Measurements from ENCODE around the gene UTS2B. TPM values are rescaled to one million over a fixed set of nuclear protein-coding genes. Genes with fewer than 3 reads are reported as not detected.

UTS2B gene
- total and polyA plus RNA-seq, 4 donors = 0.10 to 0.76 TPM; not detected in 2

DNA sequence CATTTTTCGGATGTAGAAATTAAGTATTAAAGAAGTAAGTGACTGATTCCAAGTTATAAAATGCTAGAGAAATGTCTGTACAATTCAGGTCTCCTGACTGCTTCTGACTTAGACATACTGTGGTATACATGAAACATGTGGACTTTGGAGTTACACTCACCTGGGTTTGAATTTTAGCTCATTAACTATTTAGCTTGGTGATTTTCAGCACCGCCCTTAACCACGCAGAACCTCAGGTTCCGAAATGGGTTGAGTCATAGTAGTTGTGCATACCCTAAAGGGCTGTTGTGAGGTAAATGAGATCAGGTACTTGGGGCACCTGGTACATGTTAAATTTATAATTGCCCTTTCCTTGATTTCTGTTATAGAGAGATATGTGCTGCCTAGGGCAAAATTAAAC lies 32.9 kb upstream of the UTS2B start:
- Histone ChIP-seq H3K36me3 (ENCODE audit: control insufficient read depth in 4 of 4, insufficient read depth in 3 of 4, low read depth in 1 of 4, low read length in 3 of 4) (peaks cover 10 to 60% (median 30%) of the 10 kb centered on the region in 4 donors), H3K27ac (ENCODE audit: low read depth in 1 of 2, low read length in 2 of 2) (no peak overlapping the region), H3K9ac (ENCODE audit: low read depth in 1 of 2, low read length in 2 of 2) (no peak overlapping the region), H3K9me3 (ENCODE audit: control insufficient read depth in 4 of 4, low read length in 3 of 4) (no peaks in the 10 kb centered on the region), H3K4me3 (ENCODE audit: low read depth in 1 of 3, low read length in 3 of 3) (no peak overlapping the region), H3K27me3 (ENCODE audit: control insufficient read depth in 4 of 4, insufficient read depth in 4 of 4, low read length in 3 of 4) (no peaks in the 10 kb centered on the region), H3K4me1 (ENCODE audit: control insufficient read depth in 4 of 4, insufficient read depth in 4 of 4, low read length in 3 of 4) (no peaks in the 10 kb centered on the region)
- no peak for DNase-seq (ENCODE audit: low spot score)
- no peak for TF ChIP-seq RAD21 (IDR thresholded peaks at IDR 0.05)
- no peak for TF ChIP-seq NR2F2 (IDR thresholded peaks at IDR 0.05)
- TF ChIP-seq RXRA (IDR thresholded peaks at IDR 0.05) = no peak
- TF ChIP-seq, protein P1, sequence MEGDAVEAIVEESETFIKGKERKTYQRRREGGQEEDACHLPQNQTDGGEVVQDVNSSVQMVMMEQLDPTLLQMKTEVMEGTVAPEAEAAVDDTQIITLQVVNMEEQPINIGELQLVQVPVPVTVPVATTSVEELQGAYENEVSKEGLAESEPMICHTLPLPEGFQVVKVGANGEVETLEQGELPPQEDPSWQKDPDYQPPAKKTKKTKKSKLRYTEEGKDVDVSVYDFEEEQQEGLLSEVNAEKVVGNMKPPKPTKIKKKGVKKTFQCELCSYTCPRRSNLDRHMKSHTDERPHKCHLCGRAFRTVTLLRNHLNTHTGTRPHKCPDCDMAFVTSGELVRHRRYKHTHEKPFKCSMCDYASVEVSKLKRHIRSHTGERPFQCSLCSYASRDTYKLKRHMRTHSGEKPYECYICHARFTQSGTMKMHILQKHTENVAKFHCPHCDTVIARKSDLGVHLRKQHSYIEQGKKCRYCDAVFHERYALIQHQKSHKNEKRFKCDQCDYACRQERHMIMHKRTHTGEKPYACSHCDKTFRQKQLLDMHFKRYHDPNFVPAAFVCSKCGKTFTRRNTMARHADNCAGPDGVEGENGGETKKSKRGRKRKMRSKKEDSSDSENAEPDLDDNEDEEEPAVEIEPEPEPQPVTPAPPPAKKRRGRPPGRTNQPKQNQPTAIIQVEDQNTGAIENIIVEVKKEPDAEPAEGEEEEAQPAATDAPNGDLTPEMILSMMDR (IDR thresholded peaks at IDR 0.05; ENCODE audit: low read depth, low read length, missing input control) = no peak
- TF ChIP-seq JUND (IDR thresholded peaks at IDR 0.05) = no peak
- no peak for TF ChIP-seq FOXA1 (IDR thresholded peaks at IDR 0.05)
- TF ChIP-seq, protein P2, sequence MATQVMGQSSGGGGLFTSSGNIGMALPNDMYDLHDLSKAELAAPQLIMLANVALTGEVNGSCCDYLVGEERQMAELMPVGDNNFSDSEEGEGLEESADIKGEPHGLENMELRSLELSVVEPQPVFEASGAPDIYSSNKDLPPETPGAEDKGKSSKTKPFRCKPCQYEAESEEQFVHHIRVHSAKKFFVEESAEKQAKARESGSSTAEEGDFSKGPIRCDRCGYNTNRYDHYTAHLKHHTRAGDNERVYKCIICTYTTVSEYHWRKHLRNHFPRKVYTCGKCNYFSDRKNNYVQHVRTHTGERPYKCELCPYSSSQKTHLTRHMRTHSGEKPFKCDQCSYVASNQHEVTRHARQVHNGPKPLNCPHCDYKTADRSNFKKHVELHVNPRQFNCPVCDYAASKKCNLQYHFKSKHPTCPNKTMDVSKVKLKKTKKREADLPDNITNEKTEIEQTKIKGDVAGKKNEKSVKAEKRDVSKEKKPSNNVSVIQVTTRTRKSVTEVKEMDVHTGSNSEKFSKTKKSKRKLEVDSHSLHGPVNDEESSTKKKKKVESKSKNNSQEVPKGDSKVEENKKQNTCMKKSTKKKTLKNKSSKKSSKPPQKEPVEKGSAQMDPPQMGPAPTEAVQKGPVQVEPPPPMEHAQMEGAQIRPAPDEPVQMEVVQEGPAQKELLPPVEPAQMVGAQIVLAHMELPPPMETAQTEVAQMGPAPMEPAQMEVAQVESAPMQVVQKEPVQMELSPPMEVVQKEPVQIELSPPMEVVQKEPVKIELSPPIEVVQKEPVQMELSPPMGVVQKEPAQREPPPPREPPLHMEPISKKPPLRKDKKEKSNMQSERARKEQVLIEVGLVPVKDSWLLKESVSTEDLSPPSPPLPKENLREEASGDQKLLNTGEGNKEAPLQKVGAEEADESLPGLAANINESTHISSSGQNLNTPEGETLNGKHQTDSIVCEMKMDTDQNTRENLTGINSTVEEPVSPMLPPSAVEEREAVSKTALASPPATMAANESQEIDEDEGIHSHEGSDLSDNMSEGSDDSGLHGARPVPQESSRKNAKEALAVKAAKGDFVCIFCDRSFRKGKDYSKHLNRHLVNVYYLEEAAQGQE (IDR thresholded peaks at IDR 0.05) = no peak
- no peak for TF ChIP-seq GABPA (IDR thresholded peaks at IDR 0.05 in 1 of 2, conservative IDR thresholded peaks at IDR 0.05 in 1 of 2)
- TF ChIP-seq FOXA2 (IDR thresholded peaks at IDR 0.05) = no peak
- no peak for TF ChIP-seq SP1 (IDR thresholded peaks at IDR 0.05)
- TF ChIP-seq, protein P3, sequence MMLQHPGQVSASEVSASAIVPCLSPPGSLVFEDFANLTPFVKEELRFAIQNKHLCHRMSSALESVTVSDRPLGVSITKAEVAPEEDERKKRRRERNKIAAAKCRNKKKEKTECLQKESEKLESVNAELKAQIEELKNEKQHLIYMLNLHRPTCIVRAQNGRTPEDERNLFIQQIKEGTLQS (IDR thresholded peaks at IDR 0.05) = no peak
- no peak for TF ChIP-seq EGR1 (IDR thresholded peaks at IDR 0.05; ENCODE audit: low read depth in 2 of 2)
- TF ChIP-seq, protein P4, sequence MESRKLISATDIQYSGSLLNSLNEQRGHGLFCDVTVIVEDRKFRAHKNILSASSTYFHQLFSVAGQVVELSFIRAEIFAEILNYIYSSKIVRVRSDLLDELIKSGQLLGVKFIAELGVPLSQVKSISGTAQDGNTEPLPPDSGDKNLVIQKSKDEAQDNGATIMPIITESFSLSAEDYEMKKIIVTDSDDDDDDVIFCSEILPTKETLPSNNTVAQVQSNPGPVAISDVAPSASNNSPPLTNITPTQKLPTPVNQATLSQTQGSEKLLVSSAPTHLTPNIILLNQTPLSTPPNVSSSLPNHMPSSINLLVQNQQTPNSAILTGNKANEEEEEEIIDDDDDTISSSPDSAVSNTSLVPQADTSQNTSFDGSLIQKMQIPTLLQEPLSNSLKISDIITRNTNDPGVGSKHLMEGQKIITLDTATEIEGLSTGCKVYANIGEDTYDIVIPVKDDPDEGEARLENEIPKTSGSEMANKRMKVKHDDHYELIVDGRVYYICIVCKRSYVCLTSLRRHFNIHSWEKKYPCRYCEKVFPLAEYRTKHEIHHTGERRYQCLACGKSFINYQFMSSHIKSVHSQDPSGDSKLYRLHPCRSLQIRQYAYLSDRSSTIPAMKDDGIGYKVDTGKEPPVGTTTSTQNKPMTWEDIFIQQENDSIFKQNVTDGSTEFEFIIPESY (IDR thresholded peaks at IDR 0.05) = no peak
- 95% methylated on average over 4 of the region's 4 CpGs for WGBS

DNA sequence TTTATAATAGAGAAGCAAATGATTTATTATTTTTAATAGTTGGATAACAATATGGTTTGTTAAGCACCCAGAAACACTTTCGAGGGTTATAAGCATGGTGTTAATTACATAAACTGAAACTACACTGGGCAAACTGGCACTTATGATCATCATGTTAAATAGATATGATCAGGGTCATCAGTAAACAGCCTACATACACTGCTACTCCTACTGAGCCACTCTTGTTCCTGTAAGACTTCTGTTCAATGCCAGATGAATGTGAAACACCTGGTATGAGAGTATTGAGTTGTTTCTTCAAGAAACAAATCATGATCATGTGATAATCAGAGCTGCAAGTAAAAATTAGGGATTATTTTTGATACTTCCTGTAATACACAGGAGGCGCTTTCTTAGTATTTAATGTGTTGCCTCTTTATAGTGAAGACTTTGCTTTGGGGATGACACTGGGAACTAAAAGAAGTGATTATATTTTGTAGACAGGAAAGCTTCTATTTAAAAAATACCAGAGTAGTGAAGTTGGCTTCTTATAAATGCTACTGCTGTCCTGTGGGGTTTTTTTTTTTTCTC lies 32.3 kb upstream of the UTS2B start:
- no peak for DNase-seq (ENCODE audit: low spot score)
- 96% methylated on average over 2 of the region's 2 CpGs for WGBS
- Histone ChIP-seq H3K4me3 (ENCODE audit: low read depth in 1 of 3, low read length in 3 of 3) (no peak overlapping the region), H3K9me3 (ENCODE audit: control insufficient read depth in 4 of 4, low read length in 3 of 4) (no peaks in the 10 kb centered on the region), H3K4me1 (ENCODE audit: control insufficient read depth in 4 of 4, insufficient read depth in 4 of 4, low read length in 3 of 4) (no peaks in the 10 kb centered on the region), H3K36me3 (ENCODE audit: control insufficient read depth in 4 of 4, insufficient read depth in 3 of 4, low read depth in 1 of 4, low read length in 3 of 4) (peaks cover 10 to 61% (median 34%) of the 10 kb centered on the region in 4 donors), H3K9ac (ENCODE audit: low read depth in 1 of 2, low read length in 2 of 2) (no peak overlapping the region), H3K27ac (ENCODE audit: low read depth in 1 of 2, low read length in 2 of 2) (no peak overlapping the region), H3K27me3 (ENCODE audit: control insufficient read depth in 4 of 4, insufficient read depth in 4 of 4, low read length in 3 of 4) (no peaks in the 10 kb centered on the region)
- TF ChIP-seq FOXA1 (IDR thresholded peaks at IDR 0.05) (no peak), HNF4G (IDR thresholded peaks at IDR 0.05) (no peak), RXRA (IDR thresholded peaks at IDR 0.05) (no peak), TAF1 (conservative IDR thresholded peaks at IDR 0.05) (no peak)
- TF ChIP-seq, protein P2 (IDR thresholded peaks at IDR 0.05) = no peak
- TF ChIP-seq, protein P5, sequence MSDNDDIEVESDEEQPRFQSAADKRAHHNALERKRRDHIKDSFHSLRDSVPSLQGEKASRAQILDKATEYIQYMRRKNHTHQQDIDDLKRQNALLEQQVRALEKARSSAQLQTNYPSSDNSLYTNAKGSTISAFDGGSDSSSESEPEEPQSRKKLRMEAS (IDR thresholded peaks at IDR 0.05) = no peak
- TF ChIP-seq, protein P3 (IDR thresholded peaks at IDR 0.05) = no peak
- TF ChIP-seq, protein P1 (IDR thresholded peaks at IDR 0.05; ENCODE audit: low read depth, low read length, missing input control) = no peak

Measured in liver (tissue), 9 donors.